T-helper 9 cell (primary cell): ENCODE results near the gene STK32B.

Source experiments
- DNase-seq: peaks from one replicate; pipeline ENCODE4 v3.0.0-alpha.2; 2020

Gene STK32B

GRCh38 chr4:5368426-5368825, 317.1 kb downstream of the STK32B start:
- no peak for DNase-seq

DNA sequence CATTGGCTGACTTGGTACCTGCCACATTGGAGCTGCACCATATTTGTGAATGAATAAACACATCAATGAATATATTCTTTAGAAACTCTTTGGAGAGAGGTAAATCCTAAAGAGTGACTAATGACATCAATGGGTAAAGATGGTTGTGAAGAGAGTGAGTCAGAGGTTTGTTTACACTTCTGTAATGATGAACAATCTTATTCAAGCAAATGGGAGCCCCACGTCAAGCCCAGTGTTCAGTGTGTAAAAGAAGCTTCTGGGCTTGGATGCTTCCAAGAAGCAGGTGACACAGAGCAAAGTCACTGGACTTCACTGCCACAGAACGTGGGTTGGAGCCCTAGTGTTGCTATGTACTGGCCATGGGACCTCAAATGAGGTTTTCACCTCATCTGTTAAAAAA, 319.0 kb downstream of the STK32B start:
- DNase-seq, result no peak

DNA sequence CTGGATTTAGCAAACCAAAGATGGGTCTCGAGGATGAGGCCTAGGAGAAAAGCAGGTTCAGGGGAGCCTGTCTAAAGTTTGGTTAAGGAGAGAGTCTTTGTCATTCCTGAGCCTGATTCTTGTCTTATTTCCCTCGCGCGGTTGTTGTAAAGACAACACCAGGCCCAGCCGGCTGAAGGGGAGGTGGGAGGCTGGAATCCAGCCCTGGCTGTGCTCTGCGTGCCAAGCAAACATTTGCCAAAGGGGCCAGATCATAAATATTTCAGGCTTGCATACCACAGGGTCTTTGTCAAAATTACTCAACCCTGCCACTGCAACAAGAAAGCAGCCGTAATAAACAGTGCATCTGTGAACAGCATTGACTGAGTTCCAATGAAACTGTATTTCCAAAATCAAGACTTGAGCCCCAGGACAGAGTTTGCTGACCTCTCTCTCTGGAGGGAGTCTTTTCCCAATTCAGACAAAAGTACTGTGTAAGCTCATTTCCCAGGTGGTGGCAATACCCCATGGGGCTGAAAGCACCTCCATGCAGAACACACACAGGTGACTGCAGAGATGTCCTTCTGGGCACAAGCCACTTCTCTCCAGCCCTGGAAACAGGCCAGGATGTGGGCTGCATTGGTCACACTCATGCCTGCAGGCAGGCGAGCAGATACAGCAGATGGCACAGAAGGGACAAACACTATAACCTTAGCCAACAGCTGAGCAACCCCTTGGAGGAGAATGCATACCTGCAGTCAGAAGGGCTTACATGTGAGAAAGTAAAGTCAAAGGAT, 320.3 kb downstream of the STK32B start:
- no peak for DNase-seq

DNA sequence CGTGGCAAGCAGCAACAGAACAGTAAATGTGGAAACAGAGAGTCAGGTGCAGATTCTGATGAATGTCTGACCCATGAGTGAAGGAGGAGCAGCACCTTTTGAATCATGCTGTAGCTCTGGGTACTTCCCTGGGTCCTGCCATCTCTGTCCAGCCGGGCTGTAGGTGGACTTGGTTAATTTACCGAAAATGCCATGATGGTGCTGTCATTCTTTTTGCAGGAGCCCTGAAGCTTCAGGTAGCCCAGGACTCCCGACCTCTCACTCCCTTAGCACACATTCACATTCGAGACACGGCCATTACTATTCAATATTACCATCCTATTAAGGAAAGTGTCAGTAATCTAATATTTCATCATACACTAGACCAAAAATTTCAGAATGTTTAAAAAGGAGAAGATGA, 320.9 kb downstream of the STK32B start:
- no peak for DNase-seq

DNA sequence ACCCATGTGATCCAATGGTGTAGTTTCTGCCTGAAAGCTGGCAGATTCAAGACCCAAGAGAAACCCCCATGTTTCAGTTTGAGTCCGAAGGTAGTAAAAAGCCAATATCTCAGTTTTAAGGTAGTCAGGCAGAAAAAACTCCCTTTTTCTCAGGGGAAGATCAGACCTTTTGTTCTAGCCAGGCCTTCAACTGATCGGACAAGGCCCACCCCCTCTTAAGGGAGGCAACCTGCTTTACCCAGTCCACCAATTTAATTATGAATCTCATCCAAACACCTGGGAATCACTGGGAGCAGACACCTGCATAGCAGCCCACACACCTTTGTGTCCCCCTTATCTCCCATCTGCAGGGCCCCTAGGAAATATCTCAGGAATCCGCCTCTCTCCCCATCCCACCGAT, 322.0 kb downstream of the STK32B start:
- no peak for DNase-seq

- DNase-seq, result no peak
Measured at GRCh38 chr4:5374592-5374991, 323.3 kb downstream of the STK32B start.

GRCh38 chr4:5374994-5375393, 323.7 kb downstream of the STK32B start:
- DNase-seq, result no peak

DNA sequence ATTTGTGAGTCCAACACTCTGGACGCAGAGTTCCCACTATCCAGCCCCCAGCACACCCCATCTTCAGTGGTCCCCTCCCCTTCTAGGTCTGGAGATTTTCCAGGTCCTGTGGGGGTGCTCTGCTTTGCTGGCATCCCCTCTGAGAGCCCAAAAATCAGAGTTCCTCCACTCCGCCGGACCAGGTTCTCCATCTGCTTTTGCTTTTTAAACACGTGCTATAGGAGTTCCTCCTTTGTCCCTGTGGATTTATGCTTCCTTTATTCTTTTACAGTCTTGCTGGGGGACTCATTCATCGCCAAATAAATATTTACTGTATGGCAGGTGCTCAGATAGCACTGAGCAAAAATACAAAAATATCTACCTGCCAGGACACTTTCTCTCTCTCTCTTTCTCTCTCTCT, 324.7 kb downstream of the STK32B start:
- no peak for DNase-seq

DNA sequence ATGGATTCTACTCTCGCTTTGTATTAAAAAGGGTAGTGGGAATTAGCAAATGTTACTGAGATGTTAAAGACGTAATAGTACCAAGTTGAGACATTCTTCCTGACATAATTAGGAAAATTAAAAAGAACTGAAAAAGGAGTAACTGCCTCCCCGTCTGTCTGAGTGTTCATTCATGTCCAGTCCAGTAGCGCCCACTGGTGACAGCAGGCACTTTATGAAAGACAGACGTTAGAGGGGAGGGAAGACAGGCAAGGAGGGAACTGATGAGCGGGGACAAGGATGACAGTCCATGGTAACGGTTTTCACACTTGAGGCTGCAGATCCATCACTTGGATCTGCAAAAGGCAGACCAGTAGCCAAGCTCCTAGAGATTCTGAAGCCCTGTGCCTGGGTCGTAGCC, 326.7 kb downstream of the STK32B start:
- no peak for DNase-seq

GRCh38 chr4:5379895-5380294, 328.6 kb downstream of the STK32B start:
- DNase-seq, result no peak

DNA sequence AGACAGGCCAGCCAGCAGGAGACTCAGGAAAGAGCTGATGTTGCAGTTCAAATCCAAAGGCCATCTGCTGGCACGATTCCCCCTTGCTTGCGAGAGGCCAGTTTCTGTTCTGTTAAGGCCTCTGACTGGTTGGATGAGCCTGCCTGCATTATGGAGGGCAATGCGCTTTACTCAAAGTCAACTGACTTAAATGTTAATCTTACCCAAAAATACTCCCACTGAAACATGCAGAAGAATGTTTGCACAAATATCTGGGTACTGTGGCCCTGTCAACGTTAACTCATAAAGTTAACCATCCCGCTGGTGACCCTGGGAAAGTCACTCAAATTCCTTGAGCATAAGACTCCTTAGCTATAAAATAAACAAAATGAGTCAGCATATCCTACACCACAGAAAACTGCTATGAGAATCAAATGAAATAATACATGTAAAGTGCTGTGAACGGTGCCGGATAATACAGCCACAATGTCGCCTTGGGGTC, 330.7 kb downstream of the STK32B start:
- DNase-seq, result no peak

DNA sequence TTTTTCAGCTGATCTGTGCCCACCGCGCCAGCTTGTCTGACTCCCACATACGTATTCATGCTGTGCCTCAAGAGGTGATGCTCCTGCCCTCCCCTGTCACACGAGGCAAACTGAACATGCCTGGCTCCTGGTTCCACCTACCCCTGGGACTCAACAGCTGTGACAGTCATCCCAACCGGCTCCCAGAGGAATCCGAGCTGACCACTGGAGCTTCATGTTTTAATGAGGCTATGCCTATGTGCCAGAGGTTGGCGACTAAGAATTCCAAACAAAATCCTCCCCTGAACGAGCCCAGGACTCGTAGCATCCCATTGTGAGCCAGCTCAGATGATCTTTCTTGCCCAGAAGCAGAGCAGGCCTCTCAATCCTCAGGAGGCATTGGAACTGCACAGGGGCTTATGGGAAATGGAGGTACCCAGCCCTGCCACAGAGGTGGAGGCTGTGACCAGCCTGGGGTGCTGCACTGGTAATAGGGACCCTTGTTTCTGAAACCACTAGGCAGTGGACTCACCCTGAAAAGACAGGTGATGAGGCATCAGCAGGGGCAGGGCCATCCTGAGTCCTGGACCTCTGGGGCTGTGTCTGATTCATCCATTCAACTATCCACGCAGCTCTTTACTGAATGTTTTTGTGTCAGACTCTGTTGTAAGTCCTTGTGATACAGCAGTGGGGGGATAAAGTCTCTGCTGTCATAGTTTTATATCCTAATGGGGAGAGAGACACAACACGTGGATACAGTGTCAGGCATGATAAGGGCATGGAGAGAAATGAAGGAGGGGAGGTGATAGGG, 332.1 kb downstream of the STK32B start:
- DNase-seq, result no peak

DNA sequence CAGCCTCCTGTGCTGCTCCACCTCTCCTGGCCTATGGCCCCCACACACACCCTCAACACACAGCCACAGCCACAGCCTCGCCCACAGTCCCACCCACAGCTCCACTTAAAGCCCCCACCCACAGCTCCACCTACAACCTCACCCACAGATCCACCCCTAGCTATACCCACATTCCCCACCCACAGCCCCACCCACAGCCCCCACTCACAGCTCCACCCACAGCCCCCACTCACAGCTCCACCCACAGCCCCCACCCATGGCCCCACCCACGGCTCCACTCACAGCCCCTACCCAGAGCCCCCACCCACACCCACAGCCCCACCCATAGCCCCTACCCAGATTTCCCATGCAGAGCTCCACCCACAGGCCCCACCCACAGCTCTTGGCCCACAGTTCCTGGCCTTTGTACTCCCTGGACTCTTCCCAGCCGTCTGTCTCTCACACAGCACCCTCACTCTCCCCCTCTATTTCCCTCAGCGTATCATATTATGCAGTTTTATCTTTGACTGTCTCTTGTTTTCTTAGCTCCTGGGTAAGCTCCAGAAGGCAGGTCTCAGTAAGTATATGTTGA, 334.5 kb downstream of the STK32B start:
- DNase-seq, result no peak

- DNase-seq, result no peak
Measured at GRCh38 chr4:5386921-5387320, 335.6 kb downstream of the STK32B start.

DNA sequence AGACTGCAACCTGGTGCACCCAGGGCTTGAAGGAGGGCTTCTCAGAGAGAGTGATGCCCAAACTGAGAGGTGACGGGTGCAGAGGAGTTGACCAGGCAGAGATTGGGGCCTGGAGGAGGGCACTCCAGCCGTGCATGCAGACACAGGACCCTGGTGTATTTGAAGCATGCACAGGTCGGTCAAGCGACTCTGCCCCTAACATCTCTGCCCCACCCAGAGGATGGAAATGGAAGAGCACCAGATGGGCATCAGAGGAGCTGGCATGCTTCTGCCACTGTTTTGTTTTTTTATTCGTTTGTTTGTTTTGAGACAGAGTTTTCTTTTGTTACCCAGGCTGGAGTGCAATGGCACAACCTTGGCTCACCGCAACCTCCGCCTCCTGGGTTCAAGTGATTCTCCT, 336.2 kb downstream of the STK32B start:
- no peak for DNase-seq

- DNase-seq, result no peak
Measured at GRCh38 chr4:5389756-5390310, 338.6 kb downstream of the STK32B start.

- DNase-seq, result no peak
Measured at GRCh38 chr4:5391492-5391891, 340.2 kb downstream of the STK32B start.

- DNase-seq, result no peak
Measured at GRCh38 chr4:5393911-5394513, 342.7 kb downstream of the STK32B start.

DNA sequence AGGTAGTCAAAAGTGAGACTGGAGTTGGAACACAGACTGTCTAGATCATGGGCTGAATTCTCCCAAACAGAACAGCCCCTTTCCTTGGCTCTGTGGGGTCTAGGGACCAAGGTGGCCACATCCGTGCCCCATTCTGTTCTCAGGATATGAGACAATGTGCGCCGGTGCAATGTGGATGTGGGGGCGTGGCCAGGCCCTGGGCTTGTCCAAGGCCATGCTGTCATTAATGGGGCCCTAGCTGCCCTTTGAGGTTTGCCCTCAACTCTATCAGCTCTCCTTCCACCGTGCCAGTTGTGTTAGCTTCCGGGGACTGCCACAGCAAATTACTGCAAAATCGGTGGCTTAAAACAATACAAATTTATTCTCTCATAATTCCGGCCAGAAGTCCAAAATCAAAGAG, 344.5 kb downstream of the STK32B start:
- no peak for DNase-seq

DNA sequence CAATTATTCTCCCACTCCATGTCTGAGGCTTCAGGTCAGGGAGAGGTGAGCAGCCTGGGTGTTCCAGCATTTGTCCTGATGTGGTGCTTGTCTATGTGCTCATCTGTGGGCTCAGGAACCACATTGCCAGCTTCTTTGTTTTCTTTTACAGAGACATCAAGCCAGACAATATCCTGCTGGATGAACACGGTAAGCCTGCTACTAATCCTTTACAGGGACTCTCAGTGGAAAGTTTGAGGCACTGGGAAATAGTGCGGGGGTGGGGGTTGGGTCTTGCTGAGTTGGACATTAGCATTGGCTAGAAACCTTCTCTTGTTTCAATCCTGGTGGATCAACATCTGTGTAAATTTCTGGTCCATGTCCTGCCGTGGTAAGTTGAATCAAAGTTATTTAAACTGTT, 346.8 kb downstream of the STK32B start:
- no peak for DNase-seq

- no peak for DNase-seq
Measured at GRCh38 chr4:5399124-5399523, 347.8 kb downstream of the STK32B start.

DNA sequence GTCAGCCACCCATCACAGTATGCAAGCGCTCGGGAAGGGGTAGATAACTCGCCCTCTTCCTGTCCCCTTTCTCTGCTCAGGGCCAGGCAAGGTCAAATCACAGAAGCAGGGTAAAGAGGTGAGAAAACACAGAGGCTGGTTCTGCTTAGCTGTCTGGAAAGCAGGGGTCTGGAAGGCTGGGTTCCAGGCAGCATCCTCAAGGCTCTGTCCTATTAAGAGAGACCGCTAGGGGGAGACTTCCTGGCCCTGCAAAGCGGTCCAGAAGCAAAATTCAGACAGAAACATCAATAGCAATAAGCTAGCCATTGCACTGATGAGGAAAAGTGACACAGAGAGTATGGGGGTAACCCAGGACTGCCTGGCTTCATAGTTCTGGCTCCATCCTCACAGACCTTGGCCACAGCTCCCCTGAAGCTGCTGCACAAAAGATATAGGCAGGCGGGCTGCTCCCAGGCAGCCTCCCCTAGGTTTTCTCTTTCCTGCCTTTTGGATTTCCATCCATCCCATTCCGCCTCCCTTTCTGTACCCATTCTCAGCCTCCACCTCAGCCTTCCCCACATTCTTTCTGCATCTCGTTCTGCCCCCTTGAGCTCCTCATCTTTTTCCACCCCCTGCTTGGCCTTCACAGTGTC, 348.6 kb downstream of the STK32B start:
- DNase-seq, result no peak
